ENCODE results near the gene TEAD1.

DNA sequence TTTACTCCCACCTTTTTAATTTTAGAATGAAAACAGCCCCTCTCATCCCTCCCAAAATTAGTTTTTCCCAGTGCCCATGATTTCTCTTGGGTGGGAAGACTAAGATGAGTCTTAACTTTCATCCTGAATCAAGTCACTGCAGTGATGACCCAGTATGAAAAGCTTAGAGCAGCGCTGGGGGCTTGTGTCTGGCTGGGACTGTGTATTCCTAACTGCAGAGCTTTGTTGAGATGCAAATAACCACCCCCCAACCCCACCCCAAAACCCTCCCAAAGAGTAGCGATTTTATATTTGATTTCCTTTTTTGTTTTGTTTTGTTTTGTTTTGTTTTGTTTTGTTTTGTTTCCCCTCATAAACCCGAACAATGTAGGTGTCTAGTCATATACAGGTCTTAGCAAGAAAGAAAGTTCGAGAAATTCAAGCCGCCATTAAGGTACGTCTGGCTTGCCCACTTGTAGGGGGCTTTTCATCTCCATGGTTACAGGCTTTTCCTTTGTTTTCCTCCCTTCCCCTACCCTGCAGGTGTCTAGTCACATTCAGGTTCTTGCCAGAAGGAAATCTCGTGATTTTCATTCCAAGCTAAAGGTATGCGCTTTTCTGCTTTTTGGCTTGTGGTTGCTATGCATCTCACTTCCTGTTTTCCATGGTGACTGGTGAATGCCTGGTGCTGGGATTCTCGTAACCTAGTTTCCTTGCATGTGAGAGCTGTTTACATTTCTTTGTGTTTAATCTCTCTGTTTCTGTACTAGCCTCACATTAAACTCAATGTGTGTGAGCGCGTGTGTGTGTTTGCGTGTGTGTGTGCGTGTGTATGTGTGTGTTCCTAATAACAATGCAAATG lies 190.3 kb downstream of the TEAD1 start:
- TF ChIP-seq CTCF (IDR thresholded peaks at IDR 0.05), result no peak
- TF ChIP-seq POLR2A (IDR thresholded peaks at IDR 0.05), result no peak
- TF ChIP-seq POLR2AphosphoS5 (IDR thresholded peaks at IDR 0.05), result peak in 2 of 4 donors; percentile 18 to 73
